GM23338 (cell line): ENCODE data around the gene TMEM101. TPM values are rescaled to one million over a fixed set of nuclear protein-coding genes. Genes with fewer than 3 reads are reported as not detected.
"Not testable (repeated sequence)": the region's sequence is repeated elsewhere in the genome, so short reads cannot be mapped to it uniquely, and the experiment has no call there.

ENCODE experiments used
- ATAC-seq: fragments of 200-7000 bp; cut with Tn5 transposase; 3 replicates; pipeline ENCODE4 v1.9.1; 2020
- DNase-seq: peaks from one replicate; pipeline ENCODE4 v3.0.0-alpha.2; 2015; ENCODE audit warnings: low spot score
- H2AFZ ChIP-seq: fragments of 200-600 bp; sonication (generic); 2 replicates; pipeline ENCODE4 v1.8.0; 2016; ENCODE audit warnings: antibody characterized with exemption, mild to moderate bottlenecking, moderate library complexity
- H3F3A ChIP-seq: fragments of 200-600 bp; sonication (generic); replicated peaks from 2 replicates; pipeline ENCODE4 v1.8.0; 2017; ENCODE audit warnings: antibody characterized with exemption, mixed run types, low read depth
- H3K27ac ChIP-seq: fragments of 200-600 bp; sonication (generic); 2 replicates; pipeline ENCODE4 v1.6.1; 2016; ENCODE audit warnings: low read depth
- H3K27me3 ChIP-seq: fragments of 200-600 bp; sonication (generic); 2 replicates; pipeline ENCODE4 v1.8.0; 2016; ENCODE audit warnings: mild to moderate bottlenecking, mixed run types, moderate library complexity; ENCODE audit not compliant: insufficient read depth
- H3K36me3 ChIP-seq: fragments of 200-600 bp; sonication (generic); 2 replicates; pipeline ENCODE4 v1.8.0; 2016; ENCODE audit warnings: mild to moderate bottlenecking; ENCODE audit not compliant: insufficient read depth
- H3K4me1 ChIP-seq: fragments of 200-600 bp; sonication (generic); 2 replicates; pipeline ENCODE4 v1.8.0; 2016; ENCODE audit warnings: mild to moderate bottlenecking, moderate library complexity; ENCODE audit not compliant: insufficient read depth
- H3K4me2 ChIP-seq: fragments of 200-600 bp; sonication (generic); 2 replicates; pipeline ENCODE4 v1.7.1; 2017; ENCODE audit warnings: mixed run types
- H3K4me3 ChIP-seq: fragments of 200-600 bp; sonication (generic); 2 replicates; pipeline ENCODE4 v1.6.1; 2016; ENCODE audit warnings: mixed run types
- H3K79me2 ChIP-seq: fragments of 200-600 bp; sonication (generic); replicated peaks from 2 replicates; pipeline ENCODE4 v1.8.0; 2017; ENCODE audit warnings: mild to moderate bottlenecking; ENCODE audit not compliant: insufficient read depth
- H3K9me2 ChIP-seq: fragments of 200-600 bp; sonication (generic); 2 replicates; pipeline ENCODE4 v1.8.0; 2017; ENCODE audit not compliant: insufficient read depth
- H4K20me1 ChIP-seq: fragments of 200-600 bp; sonication (generic); replicated peaks from 2 replicates; pipeline ENCODE4 v1.8.0; 2017; ENCODE audit warnings: mild to moderate bottlenecking; ENCODE audit not compliant: insufficient read depth
- H3K27ac Mint-ChIP-seq: 2 replicates; pipeline ENCODE4 v1.8.0; 2020; ENCODE audit warnings: inconsistent platforms, mild to moderate bottlenecking, moderate library complexity, mixed read lengths
- H3K27me3 Mint-ChIP-seq: 3 replicates; pipeline ENCODE4 v1.8.0; 2022; ENCODE audit warnings: low read depth, mild to moderate bottlenecking, moderate library complexity, mixed read lengths, inconsistent platforms; ENCODE audit not compliant: insufficient read depth, poor library complexity
- H3K36me3 Mint-ChIP-seq: 3 replicates; pipeline ENCODE4 v1.8.0; 2021; ENCODE audit warnings: low read depth, mild to moderate bottlenecking, inconsistent platforms, moderate library complexity, mixed read lengths
- H3K4me1 Mint-ChIP-seq: 3 replicates; pipeline ENCODE4 v1.8.0; 2020; ENCODE audit warnings: mild to moderate bottlenecking, inconsistent platforms, mixed read lengths
- H3K4me3 Mint-ChIP-seq: 3 replicates; pipeline ENCODE4 v1.8.0; 2021; ENCODE audit warnings: moderate library complexity, mild to moderate bottlenecking, inconsistent platforms, mixed read lengths
- H3K9me3 Mint-ChIP-seq: 3 replicates; pipeline ENCODE4 v1.8.0; 2020; ENCODE audit warnings: moderate library complexity, mild to moderate bottlenecking, inconsistent platforms, mixed read lengths
- EZH2phosphoT487 ChIP-seq: fragments of 200-600 bp; sonication (generic); IDR thresholded peaks from one replicate; pipeline ENCODE4 v1.8.1; 2018; ENCODE audit warnings: antibody characterized with exemption; ENCODE audit not compliant: unreplicated experiment
- JUNB ChIP-seq: IDR thresholded peaks from one replicate; pipeline ENCODE4 v1.6.1; 2016; ENCODE audit warnings: antibody characterized with exemption; ENCODE audit not compliant: unreplicated experiment
- REST ChIP-seq: IDR thresholded peaks from one replicate; pipeline ENCODE4 v1.6.1; 2018; ENCODE audit warnings: antibody characterized with exemption; ENCODE audit not compliant: unreplicated experiment
- STAT1 ChIP-seq: IDR thresholded peaks from one replicate; pipeline ENCODE4 v1.6.1; 2016; ENCODE audit warnings: antibody characterized with exemption; ENCODE audit not compliant: unreplicated experiment
- ZNF331 ChIP-seq: fragments of 250-450 bp; sonication (Bioruptor Pico); IDR thresholded peaks from 2 replicates; pipeline ENCODE4 v1.5.0; 2020; ENCODE audit warnings: low read depth, mild to moderate bottlenecking, moderate library complexity
- ZNF462 ChIP-seq: fragments of 250-450 bp; sonication (Bioruptor Pico); IDR thresholded peaks from 2 replicates; pipeline ENCODE4 v1.5.0; 2020; ENCODE audit warnings: mild to moderate bottlenecking, moderate library complexity
- polyA plus RNA-seq: library from polyadenylated mRNA; unstranded; fragments of >200 nt; fragmentation: Nextera tagmentation; extraction: Ambion mirVana; gene quantifications from 2 replicates; pipeline ENCODE4 v1.2.1, GENCODE V29; 2016
- total RNA-seq: library from RNA; depleted of rRNA; stranded (reverse); fragments of >200 nt; shearing (Covaris generic); gene quantifications from 2 replicates; pipeline ENCODE4 v1.2.3, GENCODE V29; 2014

The TMEM101 gene
- total and polyA plus RNA-seq, 2 experiments from 2014 or later: 15.9 to 31.6 TPM

GRCh38 chr17:44022246-44022645 lies 7.5 kb upstream of the TMEM101 start:
- Mint-ChIP-seq H3K4me3 (no peak overlapping the region), H3K36me3 (no peaks in the 10 kb centered on the region; the same call in 2 of the 3 replicates), H3K27me3 (peaks cover 9% of the 10 kb centered on the region), H3K9me3 (no peaks in the 10 kb centered on the region), H3K27ac (no peak overlapping the region), H3K4me1 (no peaks in the 10 kb centered on the region)
- H3K4me3 ChIP-seq: no peak overlapping the region
- no peaks in the 10 kb centered on the region for H3K4me1 ChIP-seq
- H3K4me2 ChIP-seq: no peak overlapping the region
- H3F3A ChIP-seq: 0 out of 2 replicates have a peak, but pooled peaks cover 3% of the 10 kb centered on the region
- ATAC-seq: no peak
- no peaks in the 10 kb centered on the region for H3K36me3 ChIP-seq
- no peaks in the 10 kb centered on the region for H3K9me2 ChIP-seq
- DNase-seq: no peak
- H4K20me1 ChIP-seq: peaks cover 7% of the 10 kb centered on the region; the same call in 1 of the 2 replicates
- no peak overlapping the region for H3K27ac ChIP-seq
- no peak overlapping the region for H2AFZ ChIP-seq
- H3K27me3 ChIP-seq: no peaks in the 10 kb centered on the region
- TF ChIP-seq STAT1: no peak
- TF ChIP-seq ZNF462: no peak
- no peak for TF ChIP-seq EZH2phosphoT487
- TF ChIP-seq ZNF331 (CRISPR knock-in tag): no peak
- TF ChIP-seq JUNB: no peak
- TF ChIP-seq REST: no peak
- no peaks in the 10 kb centered on the region for H3K79me2 ChIP-seq

- not testable (repeated sequence) for H3K9me3 Mint-ChIP-seq, H3K27me3 Mint-ChIP-seq, ATAC-seq
Observed at GRCh38 chr17:44021227-44021626, 6.5 kb upstream of the TMEM101 start.

More at GRCh38 chr17:44021227-44021626, 6.5 kb upstream of the TMEM101 start:
- not testable (repeated sequence) for H3F3A ChIP-seq, H3K36me3 Mint-ChIP-seq, DNase-seq, H3K9me2 ChIP-seq, H3K4me3 Mint-ChIP-seq, H4K20me1 ChIP-seq, H3K4me3 ChIP-seq, H2AFZ ChIP-seq, H3K79me2 ChIP-seq, H3K27ac Mint-ChIP-seq, H3K4me2 ChIP-seq, H3K27ac ChIP-seq, H3K4me1 Mint-ChIP-seq, H3K36me3 ChIP-seq, H3K4me1 ChIP-seq, H3K27me3 ChIP-seq
